ENCODE measurements around the gene ANKRD55. TPM values are rescaled to one million over a fixed set of nuclear protein-coding genes. Genes with fewer than 3 reads are reported as not detected.

The ANKRD55 gene
- polyA plus RNA-seq, 1 of the 3 experiments (the other 2 are of a cell fraction), result not detected

DNA sequence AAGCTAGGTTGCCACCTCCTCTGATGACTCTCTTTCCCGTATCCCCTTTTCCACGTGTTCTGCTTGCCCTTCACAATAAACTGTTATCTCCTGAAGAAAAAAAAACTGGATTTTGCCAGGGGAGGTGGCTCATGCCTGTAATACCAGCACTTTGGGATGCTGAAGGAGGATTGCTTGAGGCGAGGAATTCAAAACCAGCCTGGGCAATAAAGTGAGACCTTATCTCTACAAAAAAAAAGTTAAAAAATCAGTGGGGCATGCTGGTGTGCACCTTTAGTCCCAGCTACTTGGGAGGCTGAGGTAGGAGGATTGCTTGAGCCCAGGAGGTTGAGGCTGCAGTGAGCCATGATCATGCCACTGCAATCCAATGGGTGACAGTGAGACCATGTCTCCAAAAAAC lies 156.6 kb downstream of the ANKRD55 start:
- 86% methylated on average over 3 of the region's 3 CpGs for WGBS (ENCODE audit: low lambda C conversion rate)
- no peaks in the 10 kb centered on the region for H3K79me2 ChIP-seq (ENCODE audit: insufficient read depth)
- H3K4me3 ChIP-seq (ENCODE audit: low read depth in 2 of 2, low read length in 1 of 2), result no peak overlapping the region
- H3K27ac ChIP-seq (ENCODE audit: low read depth in 2 of 2, low read length in 1 of 2), result no peak overlapping the region
- DNase-seq, result no peak
- ChIA-PET POLR2A (no interaction called here), CTCF (no interaction called here)
- H3K4me2 ChIP-seq, result no peak overlapping the region
- no peak overlapping the region for H2AFZ ChIP-seq (ENCODE audit: low read depth)
- no peaks in the 10 kb centered on the region for H4K20me1 ChIP-seq (ENCODE audit: insufficient read depth)
- no peaks in the 10 kb centered on the region for H3K9me3 ChIP-seq
- no peaks in the 10 kb centered on the region for H3F3A ChIP-seq (replicated peaks; ENCODE audit: insufficient read depth)
- no peak overlapping the region for H3K9ac ChIP-seq
- no peaks in the 10 kb centered on the region for H3K9me2 ChIP-seq
- no peaks in the 10 kb centered on the region for H3K4me1 ChIP-seq (ENCODE audit: control insufficient read depth in 1 of 2, insufficient read depth in 2 of 2, low read depth in 1 of 2, low read length in 1 of 2)
- no peaks in the 10 kb centered on the region for H3K27me3 ChIP-seq (ENCODE audit: insufficient read depth)
- no peak for TF ChIP-seq MEF2A (IDR thresholded peaks at IDR 0.05; ENCODE audit: borderline replicate concordance, low read depth)
- TF ChIP-seq, protein P1, sequence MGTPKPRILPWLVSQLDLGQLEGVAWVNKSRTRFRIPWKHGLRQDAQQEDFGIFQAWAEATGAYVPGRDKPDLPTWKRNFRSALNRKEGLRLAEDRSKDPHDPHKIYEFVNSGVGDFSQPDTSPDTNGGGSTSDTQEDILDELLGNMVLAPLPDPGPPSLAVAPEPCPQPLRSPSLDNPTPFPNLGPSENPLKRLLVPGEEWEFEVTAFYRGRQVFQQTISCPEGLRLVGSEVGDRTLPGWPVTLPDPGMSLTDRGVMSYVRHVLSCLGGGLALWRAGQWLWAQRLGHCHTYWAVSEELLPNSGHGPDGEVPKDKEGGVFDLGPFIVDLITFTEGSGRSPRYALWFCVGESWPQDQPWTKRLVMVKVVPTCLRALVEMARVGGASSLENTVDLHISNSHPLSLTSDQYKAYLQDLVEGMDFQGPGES (IDR thresholded peaks at IDR 0.05; ENCODE audit: low read depth, low read length), result no peak
- TF ChIP-seq ELF1 (IDR thresholded peaks at IDR 0.05), result no peak
- no peak for TF ChIP-seq YY1 (IDR thresholded peaks at IDR 0.05; ENCODE audit: low read depth)
- no peak for TF ChIP-seq CHD2 (IDR thresholded peaks at IDR 0.05; ENCODE audit: low read length, partially characterized antibody)
- TF ChIP-seq FOSL2 (IDR thresholded peaks at IDR 0.05; ENCODE audit: borderline replicate concordance, low read depth), result no peak
- TF ChIP-seq, protein P2, sequence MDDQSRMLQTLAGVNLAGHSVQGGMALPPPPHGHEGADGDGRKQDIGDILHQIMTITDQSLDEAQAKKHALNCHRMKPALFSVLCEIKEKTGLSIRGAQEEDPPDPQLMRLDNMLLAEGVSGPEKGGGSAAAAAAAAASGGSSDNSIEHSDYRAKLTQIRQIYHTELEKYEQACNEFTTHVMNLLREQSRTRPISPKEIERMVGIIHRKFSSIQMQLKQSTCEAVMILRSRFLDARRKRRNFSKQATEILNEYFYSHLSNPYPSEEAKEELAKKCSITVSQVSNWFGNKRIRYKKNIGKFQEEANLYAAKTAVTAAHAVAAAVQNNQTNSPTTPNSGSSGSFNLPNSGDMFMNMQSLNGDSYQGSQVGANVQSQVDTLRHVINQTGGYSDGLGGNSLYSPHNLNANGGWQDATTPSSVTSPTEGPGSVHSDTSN (IDR thresholded peaks at IDR 0.05), result no peak
- no peak for TF ChIP-seq NFIC (IDR thresholded peaks at IDR 0.05; ENCODE audit: borderline replicate concordance)
- TF ChIP-seq, protein P3, sequence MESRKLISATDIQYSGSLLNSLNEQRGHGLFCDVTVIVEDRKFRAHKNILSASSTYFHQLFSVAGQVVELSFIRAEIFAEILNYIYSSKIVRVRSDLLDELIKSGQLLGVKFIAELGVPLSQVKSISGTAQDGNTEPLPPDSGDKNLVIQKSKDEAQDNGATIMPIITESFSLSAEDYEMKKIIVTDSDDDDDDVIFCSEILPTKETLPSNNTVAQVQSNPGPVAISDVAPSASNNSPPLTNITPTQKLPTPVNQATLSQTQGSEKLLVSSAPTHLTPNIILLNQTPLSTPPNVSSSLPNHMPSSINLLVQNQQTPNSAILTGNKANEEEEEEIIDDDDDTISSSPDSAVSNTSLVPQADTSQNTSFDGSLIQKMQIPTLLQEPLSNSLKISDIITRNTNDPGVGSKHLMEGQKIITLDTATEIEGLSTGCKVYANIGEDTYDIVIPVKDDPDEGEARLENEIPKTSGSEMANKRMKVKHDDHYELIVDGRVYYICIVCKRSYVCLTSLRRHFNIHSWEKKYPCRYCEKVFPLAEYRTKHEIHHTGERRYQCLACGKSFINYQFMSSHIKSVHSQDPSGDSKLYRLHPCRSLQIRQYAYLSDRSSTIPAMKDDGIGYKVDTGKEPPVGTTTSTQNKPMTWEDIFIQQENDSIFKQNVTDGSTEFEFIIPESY (IDR thresholded peaks at IDR 0.05; ENCODE audit: borderline replicate concordance, low read depth), result no peak
- TF ChIP-seq, protein P4, sequence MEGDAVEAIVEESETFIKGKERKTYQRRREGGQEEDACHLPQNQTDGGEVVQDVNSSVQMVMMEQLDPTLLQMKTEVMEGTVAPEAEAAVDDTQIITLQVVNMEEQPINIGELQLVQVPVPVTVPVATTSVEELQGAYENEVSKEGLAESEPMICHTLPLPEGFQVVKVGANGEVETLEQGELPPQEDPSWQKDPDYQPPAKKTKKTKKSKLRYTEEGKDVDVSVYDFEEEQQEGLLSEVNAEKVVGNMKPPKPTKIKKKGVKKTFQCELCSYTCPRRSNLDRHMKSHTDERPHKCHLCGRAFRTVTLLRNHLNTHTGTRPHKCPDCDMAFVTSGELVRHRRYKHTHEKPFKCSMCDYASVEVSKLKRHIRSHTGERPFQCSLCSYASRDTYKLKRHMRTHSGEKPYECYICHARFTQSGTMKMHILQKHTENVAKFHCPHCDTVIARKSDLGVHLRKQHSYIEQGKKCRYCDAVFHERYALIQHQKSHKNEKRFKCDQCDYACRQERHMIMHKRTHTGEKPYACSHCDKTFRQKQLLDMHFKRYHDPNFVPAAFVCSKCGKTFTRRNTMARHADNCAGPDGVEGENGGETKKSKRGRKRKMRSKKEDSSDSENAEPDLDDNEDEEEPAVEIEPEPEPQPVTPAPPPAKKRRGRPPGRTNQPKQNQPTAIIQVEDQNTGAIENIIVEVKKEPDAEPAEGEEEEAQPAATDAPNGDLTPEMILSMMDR (IDR thresholded peaks at IDR 0.05), result no peak
- TF ChIP-seq RCOR1 (IDR thresholded peaks at IDR 0.05; ENCODE audit: low read length), result no peak
- TF ChIP-seq FOXJ3 (CRISPR knock-in tag; IDR thresholded peaks at IDR 0.05), result no peak
- H3K36me3 ChIP-seq (replicated peaks in 1 of 2; ENCODE audit: control insufficient read depth in 1 of 2, insufficient read depth in 2 of 2, low read length in 1 of 2), result no peaks in the 10 kb centered on the region

DNA sequence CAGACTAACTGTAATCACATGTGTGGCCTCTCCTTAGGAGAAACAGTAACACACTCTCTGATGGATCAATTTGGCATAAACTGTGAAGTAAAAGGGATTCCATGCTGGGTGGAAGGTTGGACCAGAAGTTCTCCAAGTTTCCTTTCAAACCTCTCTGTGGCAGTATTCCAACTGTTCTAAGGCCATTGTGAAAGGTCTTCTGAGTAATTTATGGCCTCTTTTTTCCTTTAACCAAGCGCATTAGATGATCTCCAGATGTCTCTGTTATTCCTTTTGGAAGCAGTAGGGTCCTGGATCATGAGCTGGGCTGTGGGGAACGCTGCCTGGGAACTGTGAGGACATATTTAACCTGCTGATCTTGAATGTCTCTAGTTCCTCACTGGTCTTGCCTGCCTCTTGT lies 157.8 kb downstream of the ANKRD55 start:
- CTCF ChIA-PET, result no interaction called here
- 76% methylated on average over 2 of the region's 2 CpGs for WGBS (ENCODE audit: low lambda C conversion rate)
- Histone ChIP-seq H3K27me3 (ENCODE audit: insufficient read depth) (no peaks in the 10 kb centered on the region), H3K4me2 (no peak overlapping the region), H3K36me3 (replicated peaks in 1 of 2; ENCODE audit: control insufficient read depth in 1 of 2, insufficient read depth in 2 of 2, low read length in 1 of 2) (no peaks in the 10 kb centered on the region), H3K4me3 (ENCODE audit: low read depth in 2 of 2, low read length in 1 of 2) (no peak overlapping the region), H3K9me2 (no peaks in the 10 kb centered on the region), H3K9ac (no peak overlapping the region), H3K79me2 (ENCODE audit: insufficient read depth) (no peaks in the 10 kb centered on the region), H4K20me1 (ENCODE audit: insufficient read depth) (no peaks in the 10 kb centered on the region), H3K9me3 (no peaks in the 10 kb centered on the region), H3F3A (replicated peaks; ENCODE audit: insufficient read depth) (no peaks in the 10 kb centered on the region), H3K27ac (ENCODE audit: low read depth in 2 of 2, low read length in 1 of 2) (no peak overlapping the region), H3K4me1 (ENCODE audit: control insufficient read depth in 1 of 2, insufficient read depth in 2 of 2, low read depth in 1 of 2, low read length in 1 of 2) (no peaks in the 10 kb centered on the region), H2AFZ (ENCODE audit: low read depth) (no peak overlapping the region)
- POLR2A ChIA-PET, result no interaction called here
- TF ChIP-seq TCF12 (IDR thresholded peaks at IDR 0.05) (0 out of 2 replicates have a peak, but pooled peaks have one; percentile 5), TEAD4 (IDR thresholded peaks at IDR 0.05; ENCODE audit: borderline replicate concordance, insufficient read depth) (no peak)
- TF ChIP-seq, protein P4 (IDR thresholded peaks at IDR 0.05), result no peak
- no peak for DNase-seq
